Activated CD8-positive, alpha-beta memory T cell treated with anti-CD3 and anti-CD28 coated beads for 1 hour (primary cell): ENCODE measurements around the gene CNOT6.

Source experiments
- DNase-seq, 2 donors: peaks; one replicate each; pipeline ENCODE4 v3.0.0-alpha.2; 2020; ENCODE audit warnings: low read depth in 1 of 2; ENCODE audit errors: extremely low read depth in 1 of 2

CNOT6 gene

GRCh38 chr5:180598797-180599589, 104.8 kb downstream of the CNOT6 start:
- no peak for DNase-seq

DNA sequence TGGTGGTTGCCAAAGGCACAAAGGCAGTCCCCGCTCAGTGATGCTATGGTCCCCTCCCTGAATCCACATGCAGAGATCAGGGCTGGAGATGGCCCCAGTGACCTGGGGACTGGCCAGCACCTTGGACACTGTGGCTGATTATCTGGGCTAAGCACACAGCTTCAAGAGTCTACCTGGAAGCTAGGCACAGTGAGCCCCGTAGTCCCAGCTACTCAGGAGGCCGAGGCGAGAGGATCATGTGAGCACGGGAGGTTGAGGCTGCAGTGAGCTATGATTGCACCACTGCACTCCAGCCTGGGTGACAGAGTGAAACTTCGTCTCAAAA, 105.4 kb downstream of the CNOT6 start:
- no peak for DNase-seq

DNA sequence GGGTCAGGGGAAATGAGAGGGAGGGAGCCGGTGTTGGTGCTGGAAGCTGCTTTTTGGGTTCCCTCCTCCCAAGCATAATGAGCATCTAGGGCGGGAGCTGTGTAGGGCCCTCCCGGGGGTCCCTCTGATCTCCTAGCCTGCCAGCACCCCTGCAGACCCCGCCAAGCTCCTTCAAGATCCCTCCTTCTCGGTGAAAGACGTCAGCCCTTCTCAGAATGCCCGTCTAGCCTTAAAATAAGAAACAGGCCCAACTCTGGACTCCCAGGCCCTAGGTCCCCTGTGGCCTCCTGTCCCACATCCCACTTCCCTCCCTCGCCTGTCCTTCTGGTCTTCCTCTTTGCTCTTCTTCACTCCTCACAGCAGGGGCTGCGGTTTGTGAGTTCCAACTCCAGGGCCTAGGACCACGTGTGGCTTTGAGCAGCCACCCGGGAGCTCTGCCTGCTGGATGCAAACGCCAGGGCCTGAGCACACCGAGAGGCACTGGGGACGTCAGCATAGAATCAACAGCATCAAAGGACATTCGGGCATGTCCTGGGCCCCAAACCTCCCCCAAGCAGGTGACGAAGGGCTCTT, 105.9 kb downstream of the CNOT6 start:
- no peak for DNase-seq

- DNase-seq, result no peak
Measured at GRCh38 chr5:180600554-180601041, 106.4 kb downstream of the CNOT6 start.

GRCh38 chr5:180601591-180602480, 107.7 kb downstream of the CNOT6 start:
- DNase-seq, result no peak

DNA sequence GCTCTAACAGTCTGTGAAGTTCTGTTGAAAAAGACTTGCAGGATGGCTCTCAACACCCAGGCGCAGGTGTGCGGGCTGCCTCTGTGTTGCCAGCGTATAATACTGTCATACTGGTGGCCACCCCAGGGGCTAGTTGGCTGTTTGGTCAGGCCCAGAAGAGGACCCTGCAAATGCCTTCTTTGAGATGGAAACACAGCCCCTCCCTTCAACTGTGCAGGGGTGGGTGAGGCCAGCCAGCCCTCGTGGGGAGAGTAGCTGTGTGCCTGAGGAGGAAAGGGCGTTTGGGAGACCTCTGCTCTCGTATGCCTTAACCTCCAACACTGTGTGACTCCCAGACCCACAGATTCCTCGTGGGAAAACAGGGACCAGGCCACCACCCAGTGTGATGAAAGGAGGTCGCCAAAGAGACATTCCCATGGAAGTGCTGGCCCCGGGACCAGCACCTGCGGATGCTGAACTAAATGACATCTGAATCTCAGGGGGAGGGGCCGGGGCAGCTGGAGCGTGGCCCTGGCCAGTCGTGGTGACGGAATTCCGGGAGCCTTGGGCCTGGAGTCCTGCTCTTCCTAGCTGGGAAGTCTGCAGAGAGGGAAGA, 108.4 kb downstream of the CNOT6 start:
- DNase-seq, result no peak

DNA sequence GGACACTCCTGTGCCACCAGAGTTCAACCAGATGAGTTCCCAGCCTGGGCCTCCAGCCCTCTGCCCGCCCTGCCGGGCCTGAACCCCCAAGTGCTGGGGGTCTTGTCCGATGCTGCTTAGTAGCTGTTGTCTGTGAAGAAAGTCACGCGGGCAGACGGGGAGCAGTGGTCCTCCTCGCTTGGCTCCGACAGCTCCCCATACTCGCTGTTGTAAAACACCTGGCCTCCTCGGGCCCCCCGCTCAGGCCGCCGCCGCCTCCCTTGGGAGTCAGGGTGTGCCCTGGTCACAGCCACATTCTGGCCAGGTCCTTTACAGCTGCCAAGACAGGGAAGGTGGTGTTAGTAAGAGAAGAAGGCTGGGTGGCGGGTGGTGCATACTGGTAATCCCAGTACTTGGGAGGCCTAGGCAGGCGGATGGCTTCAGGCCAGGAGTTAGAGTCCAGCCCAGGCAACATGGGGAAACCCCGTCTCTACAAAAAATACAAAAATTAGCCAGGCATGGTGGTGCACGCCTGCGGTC, 109.0 kb downstream of the CNOT6 start:
- no peak for DNase-seq

- no peak for DNase-seq
Measured at GRCh38 chr5:180604271-180604670, 110.1 kb downstream of the CNOT6 start.

DNA sequence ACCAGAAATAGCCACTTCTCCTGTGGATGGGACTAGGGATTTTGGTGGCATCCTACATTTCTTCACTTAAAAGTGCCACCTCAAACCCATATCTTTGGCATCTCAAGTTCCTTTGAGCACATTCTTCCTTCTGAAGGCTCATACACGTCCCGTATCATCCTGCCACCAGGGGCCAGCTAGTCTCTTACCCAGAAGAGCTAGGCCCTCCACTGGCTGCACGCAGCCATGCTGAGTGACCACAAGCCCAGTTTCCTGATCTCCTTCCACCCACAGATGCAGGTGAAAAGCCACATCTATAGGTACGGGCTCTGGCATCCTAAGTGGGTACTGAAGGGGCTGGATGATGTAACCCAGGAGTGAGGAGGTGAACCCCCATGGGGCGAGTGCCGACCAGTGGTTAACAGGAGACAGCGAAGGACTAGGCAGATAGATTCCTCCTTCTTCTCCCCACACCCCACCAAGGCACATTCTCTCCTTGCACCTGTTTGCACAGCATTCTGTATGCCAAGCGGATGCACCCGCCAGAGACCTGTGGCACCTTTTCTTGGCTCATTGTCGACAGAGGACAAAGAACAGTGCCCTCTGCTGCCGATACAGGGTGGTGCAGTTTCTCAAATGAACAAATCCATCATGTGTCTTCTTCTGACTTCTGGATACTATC, 111.5 kb downstream of the CNOT6 start:
- DNase-seq, result peak; percentile 16 to 37

GRCh38 chr5:180606215-180606785, 112.1 kb downstream of the CNOT6 start:
- DNase-seq, result no peak

DNA sequence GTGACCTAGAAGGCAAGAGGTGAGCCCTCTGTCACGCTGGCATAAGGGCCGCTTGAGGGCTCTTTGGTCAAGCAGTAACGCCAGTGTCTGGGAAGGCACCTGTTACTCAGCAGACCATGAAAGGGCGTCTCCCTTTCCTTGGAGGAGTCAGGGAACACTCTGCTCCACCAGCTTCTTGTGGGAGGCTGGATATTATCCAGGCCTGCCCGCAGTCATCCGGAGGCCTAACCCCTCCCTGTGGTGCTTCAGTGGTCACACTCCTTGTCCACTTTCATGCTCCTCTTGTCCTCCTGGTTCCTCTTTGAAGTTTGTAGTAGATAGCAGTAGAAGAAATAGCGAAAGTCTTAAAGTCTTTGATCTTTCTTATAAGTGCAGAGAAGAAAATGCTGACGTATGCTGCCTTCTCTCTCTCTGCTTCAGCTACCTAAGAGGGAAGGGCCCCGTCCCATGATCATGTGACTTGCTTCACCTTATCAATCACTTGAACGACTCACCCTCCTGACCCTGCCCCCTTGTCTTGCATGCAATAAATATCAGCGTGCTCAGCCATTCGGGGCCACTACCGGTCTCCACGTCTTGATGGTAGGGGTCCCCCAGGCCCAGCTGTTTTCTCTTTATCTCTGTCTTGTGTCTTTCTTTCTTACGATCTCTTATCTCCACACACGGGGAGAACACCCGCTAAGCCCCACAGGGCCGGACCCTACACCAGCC, 113.8 kb downstream of the CNOT6 start:
- DNase-seq, result no peak

- no peak for DNase-seq
Measured at GRCh38 chr5:180608572-180609310, 114.6 kb downstream of the CNOT6 start.

GRCh38 chr5:180609386-180609785, 115.2 kb downstream of the CNOT6 start:
- DNase-seq, result no peak

DNA sequence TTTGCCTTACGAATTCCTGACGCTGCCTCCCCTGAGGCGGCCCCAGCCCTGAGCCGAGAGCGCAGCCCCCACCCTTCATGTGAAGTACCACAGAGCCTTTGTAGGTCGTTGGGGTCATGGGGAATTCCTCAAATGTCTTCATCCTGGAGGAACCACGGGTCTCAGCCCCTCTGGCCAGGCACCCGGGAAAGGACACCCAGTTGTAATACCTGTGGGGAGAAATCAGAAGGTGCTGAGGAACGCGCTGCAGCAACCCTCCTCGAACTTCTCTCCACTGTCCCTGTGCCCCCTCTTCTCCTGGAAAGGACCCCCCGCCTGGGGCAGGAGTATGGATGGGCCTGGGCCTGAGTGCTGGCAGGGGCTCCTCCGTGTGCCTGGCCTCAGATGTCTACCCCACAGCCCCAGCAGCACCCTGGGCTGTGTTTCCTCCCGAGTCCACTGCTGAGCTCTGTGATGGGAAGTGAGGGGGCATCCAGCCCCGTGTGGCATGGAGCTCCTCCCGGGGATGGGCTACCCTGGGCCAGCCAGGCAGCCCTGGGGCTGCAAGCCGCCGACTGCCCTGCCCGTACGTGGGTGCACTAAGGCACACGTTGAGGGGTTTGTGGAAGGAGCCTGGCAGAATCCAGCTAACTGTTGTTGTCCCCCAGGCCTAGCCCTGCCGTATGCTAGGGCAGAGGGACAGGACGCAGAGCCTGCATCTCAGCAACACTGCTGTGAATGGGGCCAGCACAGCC, 115.8 kb downstream of the CNOT6 start:
- no peak for DNase-seq

DNA sequence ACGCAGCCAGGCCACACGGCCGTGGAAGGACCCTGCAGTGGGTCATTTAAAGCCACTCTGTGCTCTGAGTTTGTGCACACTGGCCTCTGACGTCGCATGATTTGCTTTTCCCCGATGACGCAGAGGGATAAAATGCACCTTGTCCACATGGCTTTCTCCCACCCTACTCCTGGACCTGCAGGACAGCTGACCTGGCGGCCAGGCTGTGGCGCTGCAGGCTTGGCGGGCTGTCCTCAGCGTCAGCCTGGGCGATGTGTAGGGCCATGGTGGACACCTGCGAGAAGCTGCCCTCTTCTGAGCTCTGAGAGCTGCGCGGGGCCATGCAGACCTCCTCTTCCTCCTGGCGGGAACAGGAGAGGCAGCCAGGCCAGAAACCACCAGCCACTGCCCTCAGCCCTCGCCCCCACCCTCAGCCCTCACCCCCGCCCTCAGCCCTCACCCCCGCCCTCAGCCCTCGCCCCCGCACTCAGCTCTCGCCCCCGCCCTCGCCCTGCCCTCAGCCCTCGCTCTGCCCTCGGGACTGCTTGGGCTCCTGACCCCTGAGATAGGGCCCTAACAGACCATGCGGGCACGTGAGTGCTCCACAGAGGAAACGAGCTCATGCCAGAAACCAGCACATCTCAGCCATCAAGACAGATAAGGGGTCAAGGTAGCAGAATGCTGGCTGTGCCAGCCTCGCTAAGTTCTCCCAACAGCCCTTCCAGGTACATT, 117.1 kb downstream of the CNOT6 start:
- DNase-seq, result no peak

GRCh38 chr5:180612683-180613082, 118.5 kb downstream of the CNOT6 start:
- no peak for DNase-seq

DNA sequence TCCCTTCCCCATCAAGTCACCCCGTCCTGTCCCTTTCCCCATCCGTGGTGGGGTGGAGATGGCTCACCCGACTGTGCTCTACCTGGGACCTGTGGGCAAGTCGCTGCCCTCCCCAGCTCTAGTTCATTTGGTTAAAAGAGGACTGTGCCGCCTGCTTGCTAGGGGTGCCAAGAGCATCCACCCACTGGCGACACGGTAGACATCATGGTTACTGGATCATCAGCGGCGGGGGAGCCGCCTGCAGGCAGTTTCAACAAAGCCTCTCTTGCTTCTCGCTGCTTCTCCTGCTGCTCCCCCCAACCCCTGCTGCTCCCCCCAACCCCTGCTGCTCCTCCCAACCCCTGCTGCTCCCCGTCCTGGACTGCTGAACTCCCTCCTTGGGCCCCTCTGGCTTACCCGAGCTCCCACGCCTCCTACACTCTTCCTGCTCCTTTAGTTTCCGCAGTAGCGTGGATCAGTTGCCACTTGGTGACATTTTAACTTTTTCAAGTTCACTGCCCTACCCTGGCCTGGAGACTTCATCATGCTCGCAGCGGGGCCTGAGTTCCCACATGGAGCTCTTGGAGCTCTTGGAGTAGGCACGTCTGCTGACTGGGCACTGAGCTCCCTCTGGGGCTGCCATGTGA, 119.1 kb downstream of the CNOT6 start:
- no peak for DNase-seq
